SK-N-SH treated with all-trans-retinoic acid at 6 μM for 48 hours (cell line): Measurements from ENCODE around the gene PEX5.
"Not testable (repeated sequence)": the region's sequence is repeated elsewhere in the genome, so short reads cannot be mapped to it uniquely, and the experiment has no call there.

Experiments
- ATAC-seq: fragments of 200-7000 bp; cut with Tn5 transposase; 3 replicates; pipeline ENCODE4 v1.9.1; 2020; ENCODE audit warnings: mild to moderate bottlenecking, moderate library complexity
- BACH2 ChIP-seq: fragments of 250-450 bp; sonication (Bioruptor Pico); IDR thresholded peaks from 2 replicates; pipeline ENCODE4 v1.9.0; 2021; ENCODE audit warnings: mild to moderate bottlenecking, borderline replicate concordance
- CREB5 ChIP-seq: fragments of 250-450 bp; sonication (Bioruptor Pico); IDR thresholded peaks from 2 replicates; pipeline ENCODE4 v1.5.1; 2020; ENCODE audit warnings: low read depth, mild to moderate bottlenecking, moderate library complexity
- CSDC2 ChIP-seq: fragments of 250-450 bp; sonication (Bioruptor Pico); IDR thresholded peaks from 2 replicates; pipeline ENCODE4 v1.5.0; 2020; ENCODE audit warnings: mild to moderate bottlenecking, moderate library complexity
- ESRRG ChIP-seq: fragments of 250-450 bp; sonication (Bioruptor Pico); IDR thresholded peaks from 2 replicates; pipeline ENCODE4 v1.6.1; 2021; ENCODE audit warnings: mild to moderate bottlenecking
- GLIS3 ChIP-seq: fragments of 250-450 bp; sonication (Bioruptor Pico); IDR thresholded peaks from 2 replicates; pipeline ENCODE4 v1.5.0; 2020; ENCODE audit warnings: mild to moderate bottlenecking, moderate library complexity
- ISL1 ChIP-seq: fragments of 250-450 bp; sonication (Bioruptor Pico); IDR thresholded peaks from 2 replicates; pipeline ENCODE4 v2.1.2; 2022; ENCODE audit warnings: mild to moderate bottlenecking, moderate library complexity
- PATZ1 ChIP-seq: fragments of 250-450 bp; sonication (Bioruptor Pico); IDR thresholded peaks from 2 replicates; pipeline ENCODE4 v1.8.0; 2020; ENCODE audit warnings: mild to moderate bottlenecking, moderate library complexity, borderline replicate concordance
- POU6F1 ChIP-seq: fragments of 250-450 bp; sonication (Bioruptor Pico); IDR thresholded peaks from 2 replicates; pipeline ENCODE4 v1.8.0; 2021; ENCODE audit warnings: low read depth, mild to moderate bottlenecking, moderate library complexity, borderline replicate concordance
- PPARA ChIP-seq: fragments of 250-450 bp; sonication (Bioruptor Pico); IDR thresholded peaks from 2 replicates; pipeline ENCODE4 v1.5.0; 2020; ENCODE audit warnings: mild to moderate bottlenecking, borderline replicate concordance
- RARB ChIP-seq: fragments of 250-450 bp; sonication (Bioruptor Pico); IDR thresholded peaks from 2 replicates; pipeline ENCODE4 v1.8.0; 2021; ENCODE audit warnings: mild to moderate bottlenecking, moderate library complexity
- SNAI2 ChIP-seq: fragments of 250-450 bp; sonication (Bioruptor Pico); IDR thresholded peaks from 2 replicates; pipeline ENCODE4 v1.5.0; 2020; ENCODE audit warnings: mild to moderate bottlenecking, moderate library complexity
- TOX ChIP-seq: fragments of 250-450 bp; sonication (Bioruptor Pico); IDR thresholded peaks from 2 replicates; pipeline ENCODE4 v1.8.0; 2021; ENCODE audit warnings: mild to moderate bottlenecking, moderate library complexity, borderline replicate concordance
- TSHZ2 ChIP-seq: fragments of 250-450 bp; sonication (Bioruptor Pico); IDR thresholded peaks from 2 replicates; pipeline ENCODE4 v1.5.0; 2020; ENCODE audit warnings: mild to moderate bottlenecking, moderate library complexity
- ZC3H10 ChIP-seq: fragments of 250-450 bp; sonication (Bioruptor Pico); IDR thresholded peaks from 2 replicates; pipeline ENCODE4 v1.5.1; 2021; ENCODE audit warnings: mild to moderate bottlenecking, moderate library complexity
- ZFP3 ChIP-seq: fragments of 250-450 bp; sonication (Bioruptor Pico); IDR thresholded peaks from 2 replicates; pipeline ENCODE4 v1.5.0; 2020; ENCODE audit warnings: mild to moderate bottlenecking, moderate library complexity
- ZFP30 ChIP-seq: fragments of 450-650 bp; formaldehyde crosslinking; IDR thresholded peaks from 2 replicates; pipeline ENCODE4 v1.5.0; 2022; ENCODE audit warnings: mild to moderate bottlenecking, moderate library complexity
- ZNF565 ChIP-seq: fragments of 450-650 bp; formaldehyde crosslinking; conservative IDR thresholded peaks from 2 replicates; pipeline ENCODE4 v1.5.0; 2020; ENCODE audit warnings: low read depth, mild to moderate bottlenecking, moderate library complexity
- ZNF70 ChIP-seq: fragments of 450-650 bp; formaldehyde crosslinking; IDR thresholded peaks from 2 replicates; pipeline ENCODE4 v1.5.0; 2020; ENCODE audit warnings: mild to moderate bottlenecking, moderate library complexity
- ZNF8 ChIP-seq: fragments of 450-650 bp; formaldehyde crosslinking; IDR thresholded peaks from 2 replicates; pipeline ENCODE4 v1.5.0; 2020; ENCODE audit warnings: mild to moderate bottlenecking, moderate library complexity

Gene PEX5

GRCh38 chr12:7209958-7210357, 20.5 kb downstream of the PEX5 start (continued):
- TF ChIP-seq ZFP30 (CRISPR knock-in tag) (no peak), PATZ1 (CRISPR knock-in tag) (no peak), SNAI2 (CRISPR knock-in tag) (no peak), ZFP3 (CRISPR knock-in tag) (no peak)

GRCh38 chr12:7210642-7211151, 21.2 kb downstream of the PEX5 start:
- no peak for ATAC-seq
- no peak for TF ChIP-seq ZNF70 (CRISPR knock-in tag)
- TF ChIP-seq GLIS3 (CRISPR knock-in tag): no peak
- no peak for TF ChIP-seq ZC3H10 (CRISPR knock-in tag)
- no peak for TF ChIP-seq ESRRG
- TF ChIP-seq ISL1 (CRISPR knock-in tag): no peak
- TF ChIP-seq BACH2: no peak
- TF ChIP-seq SNAI2 (CRISPR knock-in tag): no peak
- TF ChIP-seq POU6F1: no peak
- no peak for TF ChIP-seq TOX (CRISPR knock-in tag)
- no peak for TF ChIP-seq ZFP30 (CRISPR knock-in tag)

- TF ChIP-seq CSDC2 (CRISPR knock-in tag): no peak
- no peak for TF ChIP-seq TSHZ2 (CRISPR knock-in tag)
- no peak for TF ChIP-seq CREB5
- TF ChIP-seq ZNF565 (CRISPR knock-in tag): no peak
- no peak for TF ChIP-seq BACH2
- no peak for TF ChIP-seq ESRRG
- no peak for TF ChIP-seq SNAI2 (CRISPR knock-in tag)
- TF ChIP-seq PATZ1 (CRISPR knock-in tag): no peak
- TF ChIP-seq ZFP3 (CRISPR knock-in tag): no peak
- no peak for TF ChIP-seq RARB
- no peak for TF ChIP-seq GLIS3 (CRISPR knock-in tag)
- no peak for TF ChIP-seq ISL1 (CRISPR knock-in tag)
- TF ChIP-seq ZC3H10 (CRISPR knock-in tag): no peak
- no peak for TF ChIP-seq ZNF70 (CRISPR knock-in tag)
- TF ChIP-seq ZNF8 (CRISPR knock-in tag): no peak
- TF ChIP-seq PPARA: no peak
- TF ChIP-seq POU6F1: no peak
- no peak for ATAC-seq
Observed at GRCh38 chr12:7212678-7213077, 23.2 kb downstream of the PEX5 start.

GRCh38 chr12:7213745-7214144, 24.3 kb downstream of the PEX5 start:
- ATAC-seq: not testable (repeated sequence)
